Bronchial epithelial cell (primary cell): ENCODE measurements around the gene RPTOR. TPM values are rescaled to one million over a fixed set of nuclear protein-coding genes. Genes with fewer than 3 reads are reported as not detected.

ENCODE experiments used
- DNase-seq: peaks from one replicate; pipeline ENCODE4 v3.0.0-alpha.2; 2010; ENCODE audit warnings: low read depth
- FAIRE-seq: peaks from 2 replicates; lab custom pipeline; 2011; peaks lifted over from hg19 to GRCh38; lab: Jason Lieb, UNC
- H3K27me3 ChIP-seq: 2 replicates; pipeline ENCODE4 v1.5.1; 2011; ENCODE audit warnings: low read length; ENCODE audit not compliant: control insufficient read depth, insufficient read depth
- H3K36me3 ChIP-seq: 2 replicates; pipeline ENCODE4 v1.5.1; 2011; ENCODE audit warnings: low read length; ENCODE audit not compliant: control insufficient read depth, insufficient read depth
- H3K4me3 ChIP-seq: 2 replicates; pipeline ENCODE4 v1.5.1; 2011; ENCODE audit warnings: mild to moderate bottlenecking, low read depth, low read length, control low read depth
- total RNA-seq: library from RNA; depleted of rRNA; stranded (reverse); fragments of >200 nt; gene quantifications from 2 replicates; pipeline ENCODE4 v1.2.1, GENCODE V29; 2014
- TF ChIP-seq, protein P1 (sequence below): IDR thresholded peaks from 2 replicates; pipeline ENCODE4 v1.5.1; 2011; ENCODE audit warnings: mild to moderate bottlenecking, moderate library complexity, low read length, control low read depth, inconsistent platforms; ENCODE audit not compliant: insufficient read depth, severe bottlenecking

RPTOR gene
- total RNA-seq, 1 donor from 2014 or later: 14.0 TPM

DNA sequence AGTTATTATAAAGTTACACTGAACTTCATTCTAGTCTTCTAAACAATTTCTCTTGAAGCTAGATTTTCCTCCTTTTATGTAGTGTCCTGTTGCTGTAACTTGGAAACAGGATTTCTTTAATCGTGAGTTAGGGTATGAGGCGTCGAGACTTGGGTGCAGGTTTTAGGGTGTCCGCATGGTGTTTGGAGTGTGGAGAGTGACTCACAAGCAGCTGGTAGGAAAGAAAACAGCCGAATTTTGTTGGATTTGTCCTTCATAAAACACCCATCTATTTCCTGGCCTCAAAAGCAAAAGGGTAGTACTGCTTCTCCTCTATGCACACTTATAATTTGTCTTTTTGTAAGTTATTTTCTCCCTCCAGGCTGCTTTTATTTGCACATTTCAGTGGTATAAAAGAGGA, 1.6 kb downstream of the RPTOR start:
- H3K36me3 ChIP-seq: no peaks in the 10 kb centered on the region
- DNase-seq (no peak), FAIRE-seq (no peak)
- TF ChIP-seq, protein P1, sequence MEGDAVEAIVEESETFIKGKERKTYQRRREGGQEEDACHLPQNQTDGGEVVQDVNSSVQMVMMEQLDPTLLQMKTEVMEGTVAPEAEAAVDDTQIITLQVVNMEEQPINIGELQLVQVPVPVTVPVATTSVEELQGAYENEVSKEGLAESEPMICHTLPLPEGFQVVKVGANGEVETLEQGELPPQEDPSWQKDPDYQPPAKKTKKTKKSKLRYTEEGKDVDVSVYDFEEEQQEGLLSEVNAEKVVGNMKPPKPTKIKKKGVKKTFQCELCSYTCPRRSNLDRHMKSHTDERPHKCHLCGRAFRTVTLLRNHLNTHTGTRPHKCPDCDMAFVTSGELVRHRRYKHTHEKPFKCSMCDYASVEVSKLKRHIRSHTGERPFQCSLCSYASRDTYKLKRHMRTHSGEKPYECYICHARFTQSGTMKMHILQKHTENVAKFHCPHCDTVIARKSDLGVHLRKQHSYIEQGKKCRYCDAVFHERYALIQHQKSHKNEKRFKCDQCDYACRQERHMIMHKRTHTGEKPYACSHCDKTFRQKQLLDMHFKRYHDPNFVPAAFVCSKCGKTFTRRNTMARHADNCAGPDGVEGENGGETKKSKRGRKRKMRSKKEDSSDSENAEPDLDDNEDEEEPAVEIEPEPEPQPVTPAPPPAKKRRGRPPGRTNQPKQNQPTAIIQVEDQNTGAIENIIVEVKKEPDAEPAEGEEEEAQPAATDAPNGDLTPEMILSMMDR: no peak
- no peak overlapping the region for H3K4me3 ChIP-seq
- H3K27me3 ChIP-seq: no peaks in the 10 kb centered on the region

DNA sequence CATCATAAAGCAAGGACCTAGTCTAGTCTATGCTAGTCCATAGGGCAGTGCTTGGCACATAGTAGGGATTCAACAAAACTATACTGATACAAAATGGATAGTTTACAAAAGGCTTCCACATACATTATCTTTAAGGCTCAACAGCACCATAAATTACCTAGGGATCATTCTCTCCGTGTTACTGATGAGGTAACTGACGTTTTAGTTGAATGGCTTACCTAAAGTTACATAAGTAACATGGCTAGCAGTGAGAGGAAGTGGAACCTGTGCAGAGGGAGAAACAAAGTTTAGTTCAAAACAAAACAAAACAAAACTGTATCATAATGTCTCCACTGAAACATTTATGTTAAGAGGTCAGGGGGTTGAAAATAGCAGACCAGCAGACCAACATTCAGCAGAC, 7.9 kb downstream of the RPTOR start:
- DNase-seq: no peak
- no peak for FAIRE-seq
- TF ChIP-seq, protein P1: no peak

DNA sequence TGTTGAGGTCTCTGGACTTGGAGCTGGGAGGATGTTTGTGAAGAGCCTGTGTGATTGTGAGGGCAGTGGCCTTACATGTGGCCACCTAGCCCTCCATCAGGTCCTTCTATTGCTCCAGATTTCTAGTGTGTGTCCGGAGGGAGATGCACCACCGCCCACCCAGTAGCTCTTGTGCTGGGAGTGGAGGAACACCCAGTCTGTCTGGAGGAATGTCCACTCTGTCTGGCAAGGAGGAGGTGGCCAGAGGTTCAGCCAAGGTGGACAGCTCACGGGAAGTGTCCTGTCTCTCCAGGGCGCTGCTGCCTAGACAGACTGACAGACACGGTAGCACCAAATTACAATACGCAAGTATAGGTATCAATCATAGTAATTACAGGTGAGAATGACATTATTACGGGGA, 10.6 kb downstream of the RPTOR start:
- H3K36me3 ChIP-seq: peaks cover 4% of the 10 kb centered on the region
- no peak overlapping the region for H3K4me3 ChIP-seq
- TF ChIP-seq, protein P1: no peak
- no peak for DNase-seq
- FAIRE-seq: no peak
- H3K27me3 ChIP-seq: no peaks in the 10 kb centered on the region

More for the DNA sequence above, 7.9 kb downstream of the RPTOR start:
- Histone ChIP-seq H3K36me3 (peaks cover 2% of the 10 kb centered on the region), H3K4me3 (no peak overlapping the region), H3K27me3 (no peaks in the 10 kb centered on the region)

DNA sequence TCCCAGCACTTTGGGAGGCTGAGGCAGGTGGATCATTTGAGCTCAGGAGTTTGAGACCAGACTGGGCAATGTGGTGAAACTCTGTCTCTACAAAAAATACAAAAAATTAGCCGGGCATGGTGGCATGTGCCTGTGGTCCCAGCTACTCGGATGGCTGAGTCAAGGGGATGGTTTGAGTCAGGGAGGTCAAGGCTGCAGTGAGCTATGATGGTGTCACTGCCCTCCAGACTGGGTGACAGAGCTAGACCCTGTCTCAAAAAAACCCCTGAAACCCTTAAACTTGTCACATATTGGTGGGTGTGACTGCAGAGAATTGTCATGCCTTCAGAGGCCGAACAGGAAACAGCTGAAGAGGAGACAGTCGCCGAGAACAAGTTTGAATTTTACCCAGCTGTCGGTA, 13.4 kb downstream of the RPTOR start:
- no peaks in the 10 kb centered on the region for H3K27me3 ChIP-seq
- TF ChIP-seq, protein P1: no peak
- H3K36me3 ChIP-seq: peaks cover 4% of the 10 kb centered on the region
- DNase-seq (no peak), FAIRE-seq (no peak)
- no peak overlapping the region for H3K4me3 ChIP-seq

DNA sequence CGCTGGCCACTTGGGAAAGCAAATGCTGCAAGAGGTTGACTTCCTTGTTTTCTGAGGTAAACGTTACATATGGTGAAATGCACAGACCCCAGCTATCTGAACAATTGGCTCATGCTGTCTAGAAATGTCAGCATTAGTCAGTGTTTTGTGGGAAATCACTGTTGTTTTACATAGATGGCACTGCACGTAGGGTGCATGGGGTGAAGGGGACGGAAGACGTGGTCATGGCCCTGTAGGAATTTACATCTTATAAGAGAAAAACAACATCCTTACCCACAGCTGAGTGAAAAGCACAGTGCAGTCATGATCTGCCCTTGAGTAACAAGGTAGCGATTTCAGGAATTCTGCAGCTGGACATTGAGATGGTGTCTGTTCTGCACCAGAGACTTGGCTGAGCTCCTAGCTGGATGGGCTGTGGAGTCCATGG, 15.2 kb downstream of the RPTOR start:
- TF ChIP-seq, protein P1: no peak
- FAIRE-seq (no peak), DNase-seq (no peak)
- H3K4me3 ChIP-seq: no peak overlapping the region
- peaks cover 4% of the 10 kb centered on the region for H3K36me3 ChIP-seq
- no peaks in the 10 kb centered on the region for H3K27me3 ChIP-seq

DNA sequence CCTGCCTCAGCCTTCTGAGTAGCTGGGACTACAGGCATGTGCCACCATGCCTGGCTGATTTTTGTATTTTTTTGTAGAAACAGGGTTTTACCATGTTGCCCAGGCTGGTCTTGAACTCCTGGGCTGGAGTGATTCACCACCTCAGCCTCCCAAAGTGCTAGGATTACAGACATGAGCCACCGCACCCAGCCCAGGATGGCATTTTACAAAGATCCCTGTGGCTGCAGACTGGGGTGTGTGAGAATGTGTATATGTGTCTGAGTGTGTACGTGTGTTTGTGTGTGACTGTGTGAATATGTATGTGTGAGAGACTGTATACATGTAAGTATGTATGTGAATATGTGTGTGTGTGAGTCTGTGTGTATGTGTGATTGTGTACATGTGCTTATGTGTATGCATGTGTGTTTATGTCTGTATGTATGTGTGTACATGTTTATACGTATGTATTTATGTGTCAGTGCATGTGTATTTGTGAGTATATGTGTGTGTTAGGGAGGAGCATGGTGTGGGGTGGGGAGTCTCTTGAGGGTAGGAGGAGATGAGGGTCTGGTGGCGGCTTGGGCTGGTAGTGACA, 17.0 kb downstream of the RPTOR start:
- DNase-seq (no peak), FAIRE-seq (no peak)
- H3K36me3 ChIP-seq: peaks cover 2% of the 10 kb centered on the region
- H3K4me3 ChIP-seq: no peak overlapping the region
- H3K27me3 ChIP-seq: no peaks in the 10 kb centered on the region
- TF ChIP-seq, protein P1: no peak
